SK-N-SH treated with all-trans-retinoic acid at 6 μM for 48 hours (cell line): Measurements from ENCODE around the gene CENPW.

Source experiments
- ARNTL ChIP-seq: fragments of 450-650 bp; formaldehyde crosslinking; IDR thresholded peaks from 2 replicates; pipeline ENCODE4 v1.5.0; 2020; ENCODE audit warnings: low read depth, mild to moderate bottlenecking, moderate library complexity, borderline replicate concordance
- CSDC2 ChIP-seq: fragments of 250-450 bp; sonication (Bioruptor Pico); IDR thresholded peaks from 2 replicates; pipeline ENCODE4 v1.5.0; 2020; ENCODE audit warnings: mild to moderate bottlenecking, moderate library complexity
- ISL1 ChIP-seq: fragments of 250-450 bp; sonication (Bioruptor Pico); IDR thresholded peaks from 2 replicates; pipeline ENCODE4 v2.1.2; 2022; ENCODE audit warnings: mild to moderate bottlenecking, moderate library complexity
- OSR1 ChIP-seq: fragments of 250-450 bp; sonication (Bioruptor Pico); IDR thresholded peaks from 2 replicates; pipeline ENCODE4 v1.8.0; 2022; ENCODE audit warnings: moderate library complexity, mild to moderate bottlenecking, inconsistent platforms
- PATZ1 ChIP-seq: fragments of 250-450 bp; sonication (Bioruptor Pico); IDR thresholded peaks from 2 replicates; pipeline ENCODE4 v1.8.0; 2020; ENCODE audit warnings: mild to moderate bottlenecking, moderate library complexity, borderline replicate concordance
- RARB ChIP-seq: fragments of 250-450 bp; sonication (Bioruptor Pico); IDR thresholded peaks from 2 replicates; pipeline ENCODE4 v1.8.0; 2021; ENCODE audit warnings: mild to moderate bottlenecking, moderate library complexity
- SNAI2 ChIP-seq: fragments of 250-450 bp; sonication (Bioruptor Pico); IDR thresholded peaks from 2 replicates; pipeline ENCODE4 v1.5.0; 2020; ENCODE audit warnings: mild to moderate bottlenecking, moderate library complexity
- ZC3H10 ChIP-seq: fragments of 250-450 bp; sonication (Bioruptor Pico); IDR thresholded peaks from 2 replicates; pipeline ENCODE4 v1.5.1; 2021; ENCODE audit warnings: mild to moderate bottlenecking, moderate library complexity
- ZFP3 ChIP-seq: fragments of 250-450 bp; sonication (Bioruptor Pico); IDR thresholded peaks from 2 replicates; pipeline ENCODE4 v1.5.0; 2020; ENCODE audit warnings: mild to moderate bottlenecking, moderate library complexity
- ZNF565 ChIP-seq: fragments of 450-650 bp; formaldehyde crosslinking; conservative IDR thresholded peaks from 2 replicates; pipeline ENCODE4 v1.5.0; 2020; ENCODE audit warnings: low read depth, mild to moderate bottlenecking, moderate library complexity
- ZNF70 ChIP-seq: fragments of 450-650 bp; formaldehyde crosslinking; IDR thresholded peaks from 2 replicates; pipeline ENCODE4 v1.5.0; 2020; ENCODE audit warnings: mild to moderate bottlenecking, moderate library complexity
- TF ChIP-seq, protein P1 (sequence below): fragments of 250-450 bp; sonication (Bioruptor Pico); IDR thresholded peaks from 2 replicates; pipeline ENCODE4 v1.5.1; 2020; ENCODE audit warnings: low read depth, mild to moderate bottlenecking, moderate library complexity
- TF ChIP-seq, protein P2 (sequence below): fragments of 250-450 bp; sonication (Bioruptor Pico); IDR thresholded peaks from 2 replicates; pipeline ENCODE4 v1.8.0; 2021; ENCODE audit warnings: low read depth, mild to moderate bottlenecking, moderate library complexity, borderline replicate concordance

GRCh38 chr6:126313941-126314340, 26.0 kb upstream of the CENPW start:
- TF ChIP-seq PATZ1 (CRISPR knock-in tag) (no peak), ISL1 (no peak), RARB (CRISPR knock-in tag) (no peak), ARNTL (no peak), SNAI2 (no peak), ZFP3 (CRISPR knock-in tag) (no peak), ZNF565 (CRISPR knock-in tag) (no peak), ZNF70 (CRISPR knock-in tag) (no peak), OSR1 (CRISPR knock-in tag) (no peak), CSDC2 (CRISPR knock-in tag) (no peak), ZC3H10 (CRISPR knock-in tag) (no peak)
- TF ChIP-seq, protein P1, sequence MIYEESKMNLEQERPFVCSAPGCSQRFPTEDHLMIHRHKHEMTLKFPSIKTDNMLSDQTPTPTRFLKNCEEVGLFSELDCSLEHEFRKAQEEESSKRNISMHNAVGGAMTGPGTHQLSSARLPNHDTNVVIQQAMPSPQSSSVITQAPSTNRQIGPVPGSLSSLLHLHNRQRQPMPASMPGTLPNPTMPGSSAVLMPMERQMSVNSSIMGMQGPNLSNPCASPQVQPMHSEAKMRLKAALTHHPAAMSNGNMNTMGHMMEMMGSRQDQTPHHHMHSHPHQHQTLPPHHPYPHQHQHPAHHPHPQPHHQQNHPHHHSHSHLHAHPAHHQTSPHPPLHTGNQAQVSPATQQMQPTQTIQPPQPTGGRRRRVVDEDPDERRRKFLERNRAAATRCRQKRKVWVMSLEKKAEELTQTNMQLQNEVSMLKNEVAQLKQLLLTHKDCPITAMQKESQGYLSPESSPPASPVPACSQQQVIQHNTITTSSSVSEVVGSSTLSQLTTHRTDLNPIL (CRISPR knock-in tag) = no peak
- TF ChIP-seq, protein P2, sequence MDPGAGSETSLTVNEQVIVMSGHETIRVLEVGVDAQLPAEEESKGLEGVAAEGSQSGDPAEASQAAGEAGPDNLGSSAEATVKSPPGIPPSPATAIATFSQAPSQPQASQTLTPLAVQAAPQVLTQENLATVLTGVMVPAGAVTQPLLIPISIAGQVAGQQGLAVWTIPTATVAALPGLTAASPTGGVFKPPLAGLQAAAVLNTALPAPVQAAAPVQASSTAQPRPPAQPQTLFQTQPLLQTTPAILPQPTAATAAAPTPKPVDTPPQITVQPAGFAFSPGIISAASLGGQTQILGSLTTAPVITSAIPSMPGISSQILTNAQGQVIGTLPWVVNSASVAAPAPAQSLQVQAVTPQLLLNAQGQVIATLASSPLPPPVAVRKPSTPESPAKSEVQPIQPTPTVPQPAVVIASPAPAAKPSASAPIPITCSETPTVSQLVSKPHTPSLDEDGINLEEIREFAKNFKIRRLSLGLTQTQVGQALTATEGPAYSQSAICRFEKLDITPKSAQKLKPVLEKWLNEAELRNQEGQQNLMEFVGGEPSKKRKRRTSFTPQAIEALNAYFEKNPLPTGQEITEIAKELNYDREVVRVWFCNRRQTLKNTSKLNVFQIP = no peak
